Stimulated activated CD4-positive, alpha-beta T cell treated with anti-CD3 and anti-CD28 coated beads, Interleukin-1b, Interleukin-23, amount 100 ng/mL, for 24 hours (primary cell): ENCODE results near the gene GRIK5.
"Not testable (repeated sequence)": the region's sequence is repeated elsewhere in the genome, so short reads cannot be mapped to it uniquely, and the experiment has no call there.

Source experiments
- DNase-seq, 4 experiments: peaks; one replicate each; pipeline ENCODE4 v3.0.0-alpha.2; 2020; ENCODE audit warnings: low read depth in 4 of 4, low spot score in 1 of 4

The GRIK5 gene

DNA sequence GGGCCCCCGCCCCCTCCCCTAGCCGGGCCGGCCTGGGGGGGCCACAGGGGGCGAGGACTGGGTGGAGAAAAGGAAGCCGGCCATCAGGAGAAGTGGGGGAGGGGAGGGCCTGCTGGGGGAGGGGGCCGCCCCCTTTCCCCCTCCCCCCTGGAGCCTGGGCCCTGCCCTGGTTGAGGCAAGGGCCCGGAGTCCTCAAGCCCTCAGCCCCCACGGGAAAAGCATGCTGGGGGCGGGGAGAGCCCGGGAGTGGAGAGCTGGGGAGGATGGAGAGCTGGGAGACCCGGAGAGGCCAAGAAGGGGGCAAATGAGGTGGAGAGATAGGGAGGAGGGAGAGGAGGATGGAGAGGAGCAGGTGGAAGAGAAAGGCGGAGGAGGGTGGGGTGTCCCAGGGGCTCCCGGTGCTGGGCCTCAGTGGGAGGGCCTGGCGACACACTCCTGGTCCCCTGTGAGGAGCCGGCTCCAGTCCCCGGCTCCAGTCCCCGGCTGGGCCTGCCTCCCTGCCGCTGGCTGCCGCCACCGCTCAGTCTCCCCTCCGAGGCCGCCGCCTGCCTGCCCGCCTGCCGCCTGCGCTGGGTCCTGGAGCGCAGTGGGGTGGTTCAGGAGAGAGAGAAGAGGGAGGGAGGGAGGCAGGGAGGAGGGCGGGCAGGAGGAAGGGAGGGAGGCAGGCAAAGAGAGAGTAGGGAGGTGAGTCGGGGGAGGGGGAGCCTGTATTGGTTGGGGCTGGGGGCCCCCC lies at the start of gene GRIK5:
Gene GRIK5 (minus strand): TSS at position 588 of the 733 bp plus-strand sequence. CDS start 4,436 bp downstream, outside the sequence.
- DNase-seq, result no peak

GRCh38 chr19:42117076-42117475 lies 47.1 kb upstream of the GRIK5 start:
- DNase-seq, result no peak

DNA sequence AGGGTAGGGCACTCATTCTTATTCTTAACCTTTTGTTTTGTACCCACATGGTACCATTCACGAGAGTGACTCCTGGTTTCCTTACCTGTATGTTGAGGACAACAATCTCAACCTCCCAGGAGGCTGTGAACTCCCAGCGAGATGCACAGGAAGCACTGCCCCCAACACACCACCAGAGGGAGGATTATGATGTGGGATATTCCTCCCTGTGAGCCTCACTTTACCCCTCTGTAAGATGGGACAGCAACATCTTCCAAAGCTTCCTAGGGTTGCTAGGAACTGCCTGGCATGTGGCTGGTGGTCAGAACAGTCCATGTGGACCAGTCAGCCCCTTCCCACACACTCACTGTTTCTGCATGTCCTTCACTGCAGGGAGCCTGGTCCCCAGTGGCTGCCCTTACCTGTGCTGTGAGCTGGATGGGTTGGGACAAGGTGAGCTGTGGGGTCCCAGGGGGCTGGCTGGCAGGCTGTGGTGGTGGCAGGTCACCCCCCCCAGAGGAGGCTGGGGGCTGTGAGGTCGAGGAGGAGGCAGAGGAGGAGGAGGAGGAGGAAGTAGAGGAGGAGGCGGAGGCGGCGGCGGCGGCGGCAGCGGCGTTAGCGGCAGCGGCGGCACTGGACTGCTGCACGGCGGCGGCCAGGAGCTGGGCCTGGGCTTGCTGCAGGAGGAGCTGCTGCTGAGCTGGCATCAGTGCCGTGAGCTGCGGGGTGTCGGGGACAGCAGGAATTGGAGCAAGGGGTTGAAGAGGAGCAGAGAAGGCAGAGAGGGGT lies 46.5 kb upstream of the GRIK5 start:
- DNase-seq, result no peak

- no peak for DNase-seq
Observed at GRCh38 chr19:42115705-42116104, 45.7 kb upstream of the GRIK5 start.

- no peak for DNase-seq
Observed at GRCh38 chr19:42115219-42115618, 45.2 kb upstream of the GRIK5 start.

DNA sequence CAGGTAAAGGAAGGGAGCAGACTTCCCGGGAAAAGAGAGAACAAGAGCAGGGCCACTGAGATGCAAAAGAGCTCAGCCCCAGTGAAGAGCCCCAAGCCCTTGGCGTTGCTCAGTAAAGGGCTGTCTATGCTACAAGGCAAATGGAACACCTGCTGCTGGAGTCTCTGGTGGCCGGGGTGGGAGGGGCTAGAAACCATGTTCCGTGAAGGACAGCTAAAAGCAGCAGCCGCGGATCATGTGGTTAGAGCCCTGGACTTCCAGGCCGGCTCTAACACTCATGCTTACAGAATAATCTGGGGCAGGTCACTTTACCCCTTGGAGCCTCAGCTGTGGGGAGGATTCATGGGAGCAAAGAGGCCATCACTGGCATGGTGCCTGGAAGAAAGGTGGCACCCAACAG lies 44.4 kb upstream of the GRIK5 start:
- DNase-seq, result no peak

GRCh38 chr19:42113641-42114348 lies 43.8 kb upstream of the GRIK5 start:
- no peak for DNase-seq

- DNase-seq, result no peak
Observed at GRCh38 chr19:42111811-42112210, 41.8 kb upstream of the GRIK5 start.

GRCh38 chr19:42111384-42111783 lies 41.4 kb upstream of the GRIK5 start:
- DNase-seq, result no peak

DNA sequence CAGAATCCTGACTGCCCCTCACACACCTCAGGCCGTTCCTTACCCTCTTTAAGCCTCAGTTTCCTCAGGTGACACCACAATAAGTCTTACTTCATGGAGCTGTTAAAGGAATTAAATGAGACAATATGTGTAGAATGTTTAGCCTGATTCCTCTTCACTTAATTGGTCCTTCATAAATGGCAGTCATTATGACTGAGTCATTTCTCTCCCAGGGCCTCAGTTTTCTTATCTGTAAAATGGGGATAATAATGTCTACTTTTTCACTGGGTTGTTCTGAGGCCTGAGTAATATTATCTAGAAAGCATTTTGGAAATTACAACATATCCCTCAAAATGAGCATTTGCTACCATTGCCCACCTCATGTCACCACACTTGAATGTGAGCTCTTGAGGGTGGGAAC lies 40.7 kb upstream of the GRIK5 start:
- no peak for DNase-seq

GRCh38 chr19:42109896-42110295 lies 39.9 kb upstream of the GRIK5 start:
- DNase-seq, result no peak

DNA sequence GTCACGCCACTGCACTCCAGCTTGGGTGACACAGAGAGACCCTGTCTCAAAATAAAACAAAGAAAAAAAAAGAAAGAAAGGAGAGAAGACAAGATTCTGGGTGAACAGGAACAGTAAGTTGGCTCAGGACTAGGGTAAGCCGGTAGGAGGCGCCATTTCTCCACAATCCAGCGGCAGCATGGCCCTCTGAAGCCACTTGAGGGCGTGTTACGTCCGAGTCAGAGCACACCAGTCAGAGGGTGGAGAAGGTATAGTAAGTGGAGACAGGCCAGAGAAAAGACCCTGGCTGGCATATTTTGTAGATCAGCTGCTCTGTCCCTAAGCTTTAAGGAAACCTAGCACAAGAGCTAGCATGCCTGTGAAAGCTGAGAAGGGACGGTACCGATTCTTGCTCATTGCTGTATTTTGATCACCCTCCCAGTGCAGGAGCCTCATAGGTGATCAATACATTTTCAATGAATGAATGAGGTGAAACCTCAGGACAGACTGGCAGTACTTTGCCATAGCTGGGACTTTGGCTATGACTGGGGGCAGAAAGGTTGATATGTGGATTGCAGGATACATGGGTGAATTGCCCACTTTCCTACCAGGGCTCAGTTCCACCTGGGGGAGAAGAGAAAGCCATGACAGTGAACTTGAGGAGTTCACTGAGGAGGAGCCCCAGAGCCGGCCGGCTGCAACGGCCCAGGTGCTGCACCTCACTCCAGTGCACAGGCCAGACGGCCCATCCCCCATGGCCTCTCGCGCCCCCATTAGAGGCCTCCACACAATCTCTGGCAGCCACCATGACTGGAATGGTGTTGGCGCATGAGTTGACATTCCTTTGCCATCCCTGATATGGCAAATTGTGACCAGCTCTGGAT lies 38.8 kb upstream of the GRIK5 start:
- peak; percentile 76 to 86 (median 82) for DNase-seq

GRCh38 chr19:42105368-42105767 lies 35.4 kb upstream of the GRIK5 start:
- no peak for DNase-seq

- no peak for DNase-seq
Observed at GRCh38 chr19:42102877-42103276, 32.9 kb upstream of the GRIK5 start.

GRCh38 chr19:42100241-42100640 lies 30.2 kb upstream of the GRIK5 start:
- DNase-seq, result not testable (repeated sequence)

DNA sequence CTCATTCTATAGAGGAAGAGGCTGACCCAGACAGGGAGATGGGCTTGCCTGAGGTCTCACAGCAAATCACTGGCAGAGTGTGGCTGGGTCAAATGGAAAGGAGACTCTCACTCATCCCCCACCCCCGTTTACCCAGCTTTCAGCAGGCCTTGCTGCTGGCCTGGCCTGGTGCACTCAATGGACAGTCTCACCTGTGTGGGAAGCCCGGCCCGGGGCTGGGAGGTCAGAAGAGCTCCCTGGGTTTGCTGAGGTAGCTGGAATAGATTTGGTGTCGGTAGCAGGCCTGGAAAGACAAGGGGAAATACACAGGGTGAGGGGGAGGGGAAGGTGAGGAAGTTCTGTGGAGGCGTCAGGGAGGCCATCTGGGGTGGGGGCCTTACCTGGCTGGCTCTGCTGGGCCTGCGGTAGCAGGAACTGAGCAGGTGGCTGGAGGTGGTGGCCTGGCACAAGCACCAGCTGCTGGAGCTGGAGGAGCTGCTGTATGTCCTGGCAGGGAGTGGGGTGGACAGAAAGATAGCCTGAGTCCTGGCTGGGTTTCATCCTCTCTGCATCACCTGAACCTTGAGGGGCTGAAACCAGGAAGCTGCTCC lies 29.4 kb upstream of the GRIK5 start:
- no peak for DNase-seq

DNA sequence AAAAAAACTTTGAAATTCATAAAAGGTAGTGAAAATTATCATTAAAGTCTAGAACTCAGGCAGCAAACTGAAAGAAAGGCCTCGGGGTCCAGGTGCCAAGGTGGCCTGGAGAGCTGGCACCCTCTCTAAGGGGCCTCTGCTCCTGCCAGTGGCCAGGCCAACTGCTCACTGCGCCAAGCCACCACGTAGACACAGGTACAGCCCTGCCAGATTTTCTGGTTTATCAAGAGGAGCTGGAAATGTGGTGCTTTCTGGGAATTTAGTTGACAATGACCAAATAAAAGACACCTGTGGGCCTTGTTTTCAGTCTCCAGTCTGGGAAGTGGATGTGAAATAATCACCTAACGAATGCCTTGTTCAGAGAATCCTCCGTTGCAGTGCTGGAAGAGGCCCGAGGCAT lies 28.8 kb upstream of the GRIK5 start:
- no peak for DNase-seq

- no peak for DNase-seq
Observed at GRCh38 chr19:42097461-42097860, 27.5 kb upstream of the GRIK5 start.

DNA sequence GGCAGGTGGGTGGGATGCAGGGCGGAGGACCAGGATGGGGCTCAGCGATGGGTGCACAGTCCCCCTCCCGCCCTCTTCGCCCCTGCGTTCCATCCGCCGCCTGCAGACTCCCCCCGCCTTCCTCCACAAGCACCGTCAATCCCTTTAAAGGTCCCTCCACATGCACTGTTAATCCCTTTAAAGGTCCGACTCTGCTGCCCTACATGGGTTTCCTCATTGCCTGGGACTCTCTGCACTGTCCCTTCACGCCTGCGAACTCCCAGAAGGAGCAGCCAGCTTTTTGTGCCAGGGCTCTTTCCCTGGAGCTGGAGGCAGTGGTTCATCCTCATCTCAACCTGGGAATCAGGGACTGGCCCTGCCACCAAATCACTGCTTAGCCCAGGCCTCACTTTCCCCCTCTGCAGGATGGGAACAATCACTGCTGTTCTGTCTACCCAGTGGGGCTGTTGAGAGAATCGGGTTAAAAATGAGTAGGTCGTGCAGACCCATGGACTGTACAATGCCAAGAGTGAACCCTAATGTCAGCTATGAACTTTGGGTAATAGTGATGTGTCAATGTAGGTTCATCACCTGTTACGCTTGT lies 26.3 kb upstream of the GRIK5 start:
- no peak for DNase-seq

DNA sequence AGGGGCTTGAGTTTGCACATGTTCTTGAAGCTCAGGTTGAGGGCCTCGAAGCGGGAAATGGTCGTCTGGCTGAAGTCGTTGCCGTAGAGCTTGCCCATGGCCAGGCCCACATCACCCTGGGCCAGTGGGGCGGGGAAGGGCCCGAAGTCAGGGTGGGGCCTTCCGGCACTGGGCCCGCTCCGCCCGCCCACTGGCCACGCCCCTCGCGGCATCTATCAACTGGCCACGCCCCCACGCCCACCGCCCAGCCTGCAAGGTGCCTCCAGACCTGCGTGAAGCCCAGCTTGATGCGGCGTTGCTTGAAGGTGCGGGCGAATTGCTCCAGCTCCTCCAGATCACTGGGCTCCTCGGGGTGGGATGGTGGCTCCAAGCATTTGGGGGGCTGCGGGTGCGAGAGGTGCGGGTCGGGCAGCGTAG lies 25.8 kb upstream of the GRIK5 start:
- DNase-seq, result no peak
